OCI-LY7 (cell line): ENCODE measurements around the gene MPL. TPM values are rescaled to one million over a fixed set of nuclear protein-coding genes. Genes with fewer than 3 reads are reported as not detected.

Experiments used
- BruUV-seq: library from RNA; stranded (reverse); fragments of 400-500 nt; replicated peaks from 2 replicates; lab custom pipeline; 2021; lab: Mats Ljungman, UMichigan
- CTCF ChIA-PET: fragments of 300-600 bp; sonication (Branson Sonifier 250); formaldehyde crosslinking; loops from one replicate; lab custom pipeline; 2022; ENCODE audit warnings: antibody characterized with exemption; ENCODE audit not compliant: unreplicated experiment; lab: Charles Lee
- POLR2A ChIA-PET: fragments of 300-600 bp; sonication (Branson Sonifier 250); formaldehyde crosslinking; loops from one replicate; lab custom pipeline; 2022; ENCODE audit warnings: antibody characterized with exemption; lab: Charles Lee
- DNase-seq: peaks from one replicate; pipeline ENCODE4 v3.0.0-alpha.2; 2015; ENCODE audit warnings: low spot score
- H2AFZ ChIP-seq: fragments of 200-600 bp; sonication (generic), shearing (Covaris generic); 2 replicates; pipeline ENCODE4 v1.6.1; 2014; ENCODE audit warnings: mild to moderate bottlenecking, antibody characterized with exemption, low read length, moderate library complexity
- H3K27ac ChIP-seq: fragments of 200-600 bp; sonication (generic); 2 replicates; pipeline ENCODE4 v1.5.1; 2014; ENCODE audit warnings: mixed run types, low read depth, mild to moderate bottlenecking, moderate library complexity, low read length, inconsistent platforms; ENCODE audit not compliant: poor library complexity, severe bottlenecking
- H3K36me3 ChIP-seq: fragments of 200-600 bp; sonication (generic); 2 replicates; pipeline ENCODE4 v1.6.1; 2014; ENCODE audit warnings: mild to moderate bottlenecking, antibody characterized with exemption, low read length, moderate library complexity, mixed read lengths; ENCODE audit not compliant: insufficient read depth
- H3K4me1 ChIP-seq: fragments of 200-600 bp; sonication (generic); 2 replicates; pipeline ENCODE4 v1.5.1; 2014; ENCODE audit warnings: mild to moderate bottlenecking, low read length; ENCODE audit not compliant: insufficient read depth, poor library complexity, severe bottlenecking
- H3K4me2 ChIP-seq: fragments of 200-600 bp; sonication (generic); 2 replicates; pipeline ENCODE4 v1.6.1; 2014; ENCODE audit warnings: mild to moderate bottlenecking, low read length
- H3K4me3 ChIP-seq: fragments of 200-600 bp; sonication (generic); 2 replicates; pipeline ENCODE4 v1.5.1; 2014; ENCODE audit warnings: mild to moderate bottlenecking, low read depth, low read length; ENCODE audit not compliant: poor library complexity, severe bottlenecking
- H3K79me2 ChIP-seq: fragments of 200-600 bp; sonication (generic); 2 replicates; pipeline ENCODE4 v1.6.1; 2016; ENCODE audit warnings: low read depth, mild to moderate bottlenecking, low read length, moderate library complexity, mixed read lengths; ENCODE audit not compliant: insufficient read depth
- H3K9me2 ChIP-seq: fragments of 200-600 bp; sonication (generic); 2 replicates; pipeline ENCODE4 v1.6.1; 2016; ENCODE audit warnings: mild to moderate bottlenecking, low read length, mixed read lengths; ENCODE audit not compliant: insufficient read depth
- H3K9me3 ChIP-seq: fragments of 200-600 bp; sonication (generic); 2 replicates; pipeline ENCODE4 v1.6.1; 2014; ENCODE audit warnings: mild to moderate bottlenecking, mixed run types, low read length, mixed read lengths
- H4K20me1 ChIP-seq: fragments of 200-600 bp; sonication (generic); 2 replicates; pipeline ENCODE4 v1.6.1; 2014; ENCODE audit warnings: mild to moderate bottlenecking, antibody characterized with exemption, low read length, moderate library complexity, mixed read lengths; ENCODE audit not compliant: insufficient read depth
- EZH2phosphoT487 ChIP-seq: fragments of 200-600 bp; sonication (generic); IDR thresholded peaks from 2 replicates; pipeline ENCODE4 v1.6.1; 2018; ENCODE audit warnings: low read depth, borderline replicate concordance, mild to moderate bottlenecking, mixed run types, antibody characterized with exemption, low read length, moderate library complexity, mixed read lengths
- intact Hi-C: fragments of 100-400 bp; cut with micrococcal nuclease; formaldehyde crosslinking; loops from one replicate; pipeline ENCODE4 v1.10.0; 2022; ENCODE audit not compliant: unreplicated experiment
- total RNA-seq, 2 experiments: library from RNA; depleted of rRNA in 1 of 2; stranded (reverse); fragments of >200 nt in 1 of 2; shearing (Covaris generic) in 1 of 2; gene quantifications; 2 replicates each; pipeline ENCODE4 v1.2.3, GENCODE V29; 2014 to 2022
- TF ChIP-seq, protein P1 (sequence below): fragments of 200-600 bp; sonication (generic); conservative IDR thresholded peaks from 2 replicates; pipeline ENCODE4 v1.5.1; 2014; ENCODE audit warnings: mild to moderate bottlenecking, antibody characterized with exemption, low read length, moderate library complexity, mixed read lengths

MPL gene
- total RNA-seq, 2 experiments from 2014 or later = not detected

DNA sequence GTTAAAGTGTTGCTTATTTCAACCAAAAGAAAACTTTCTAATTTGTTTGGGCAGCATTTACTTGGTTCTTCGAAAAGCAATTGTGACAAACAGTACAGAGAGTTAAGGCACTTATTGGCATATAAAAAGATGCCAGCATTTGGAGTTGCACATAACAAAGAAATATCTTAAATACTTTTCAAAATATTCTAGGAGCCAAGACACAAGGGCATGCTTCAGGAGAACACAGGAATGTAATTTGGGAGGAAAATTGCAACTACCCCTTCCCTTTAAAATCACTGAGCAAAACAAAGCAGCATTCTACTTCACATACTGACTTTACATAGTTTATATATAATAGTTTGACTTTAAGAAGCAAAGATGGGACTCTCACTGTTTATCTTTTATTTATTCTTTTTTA is 41.4 kb upstream of the MPL start:
- Histone ChIP-seq H4K20me1 (no peaks in the 10 kb centered on the region), H3K79me2 (no peaks in the 10 kb centered on the region), H3K9me3 (no peaks in the 10 kb centered on the region), H3K4me1 (no peaks in the 10 kb centered on the region), H3K36me3 (no peaks in the 10 kb centered on the region), H3K27ac (no peak overlapping the region), H3K4me3 (no peak overlapping the region), H2AFZ (no peak overlapping the region), H3K9me2 (no peaks in the 10 kb centered on the region), H3K4me2 (no peak overlapping the region)
- ChIA-PET POLR2A (no interaction called here), CTCF (no interaction called here)
- intact Hi-C loops = no loop called here
- no TSS peak for BruUV-seq
- no peak for DNase-seq
- TF ChIP-seq EZH2phosphoT487 = no peak
- TF ChIP-seq, protein P1, sequence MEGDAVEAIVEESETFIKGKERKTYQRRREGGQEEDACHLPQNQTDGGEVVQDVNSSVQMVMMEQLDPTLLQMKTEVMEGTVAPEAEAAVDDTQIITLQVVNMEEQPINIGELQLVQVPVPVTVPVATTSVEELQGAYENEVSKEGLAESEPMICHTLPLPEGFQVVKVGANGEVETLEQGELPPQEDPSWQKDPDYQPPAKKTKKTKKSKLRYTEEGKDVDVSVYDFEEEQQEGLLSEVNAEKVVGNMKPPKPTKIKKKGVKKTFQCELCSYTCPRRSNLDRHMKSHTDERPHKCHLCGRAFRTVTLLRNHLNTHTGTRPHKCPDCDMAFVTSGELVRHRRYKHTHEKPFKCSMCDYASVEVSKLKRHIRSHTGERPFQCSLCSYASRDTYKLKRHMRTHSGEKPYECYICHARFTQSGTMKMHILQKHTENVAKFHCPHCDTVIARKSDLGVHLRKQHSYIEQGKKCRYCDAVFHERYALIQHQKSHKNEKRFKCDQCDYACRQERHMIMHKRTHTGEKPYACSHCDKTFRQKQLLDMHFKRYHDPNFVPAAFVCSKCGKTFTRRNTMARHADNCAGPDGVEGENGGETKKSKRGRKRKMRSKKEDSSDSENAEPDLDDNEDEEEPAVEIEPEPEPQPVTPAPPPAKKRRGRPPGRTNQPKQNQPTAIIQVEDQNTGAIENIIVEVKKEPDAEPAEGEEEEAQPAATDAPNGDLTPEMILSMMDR = no peak

DNA sequence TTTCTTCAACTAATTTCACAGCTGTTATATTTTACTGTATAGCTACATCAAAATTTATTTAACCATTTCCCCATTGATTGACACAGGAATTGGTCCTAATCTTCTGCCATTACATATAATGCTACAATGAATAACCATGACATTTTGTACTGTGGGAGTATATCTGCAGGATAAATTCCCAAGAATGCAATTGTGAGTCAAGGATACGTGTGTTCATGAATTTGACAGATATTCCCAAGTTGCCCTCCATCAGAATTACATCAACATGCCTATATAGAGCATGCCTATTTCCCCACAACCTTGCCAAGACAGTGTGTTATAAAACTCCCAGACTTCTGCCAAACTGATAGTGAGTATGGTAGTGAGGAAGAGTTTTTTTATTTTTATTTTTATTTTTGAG is 39.6 kb upstream of the MPL start:
- H2AFZ ChIP-seq = no peak overlapping the region
- no peak overlapping the region for H3K4me2 ChIP-seq
- H3K4me3 ChIP-seq = no peak overlapping the region
- POLR2A ChIA-PET = no interaction called here
- no peaks in the 10 kb centered on the region for H3K4me1 ChIP-seq
- CTCF ChIA-PET = no interaction called here
- H3K27ac ChIP-seq = no peak overlapping the region
- no TSS peak for BruUV-seq
- H3K9me2 ChIP-seq = no peaks in the 10 kb centered on the region
- H3K36me3 ChIP-seq = no peaks in the 10 kb centered on the region
- H4K20me1 ChIP-seq = no peaks in the 10 kb centered on the region
- no peak for DNase-seq
- H3K9me3 ChIP-seq = no peaks in the 10 kb centered on the region
- intact Hi-C loops = no loop called here
- TF ChIP-seq EZH2phosphoT487 = no peak
- TF ChIP-seq, protein P1 = no peak
- H3K79me2 ChIP-seq = no peaks in the 10 kb centered on the region

DNA sequence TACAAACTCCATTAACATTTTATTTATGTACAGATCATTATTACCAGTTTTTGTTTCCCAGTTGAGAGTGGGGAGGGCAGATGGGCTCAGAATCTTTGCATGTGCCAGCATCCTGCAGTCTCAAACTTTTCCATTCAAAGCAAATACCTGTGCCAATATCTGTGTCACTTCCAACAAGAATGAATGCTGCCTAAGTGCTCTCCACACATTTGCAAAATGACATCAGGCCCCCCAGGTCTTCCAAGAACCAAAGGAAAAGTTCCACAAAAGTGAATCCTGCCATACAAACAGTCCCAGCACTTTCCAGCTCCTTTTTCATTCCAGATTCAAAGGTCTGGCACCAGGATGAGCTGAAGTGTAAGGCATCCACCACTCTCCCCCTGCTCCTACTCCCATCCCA is 38.5 kb upstream of the MPL start:
- DNase-seq = no peak
- Histone ChIP-seq H3K4me3 (no peak overlapping the region), H3K9me2 (no peaks in the 10 kb centered on the region), H3K4me1 (no peaks in the 10 kb centered on the region), H2AFZ (no peak overlapping the region), H3K79me2 (no peaks in the 10 kb centered on the region), H3K4me2 (no peak overlapping the region), H4K20me1 (no peaks in the 10 kb centered on the region), H3K27ac (no peak overlapping the region), H3K36me3 (no peaks in the 10 kb centered on the region), H3K9me3 (no peaks in the 10 kb centered on the region)
- CTCF ChIA-PET = no interaction called here
- intact Hi-C loops = no loop called here
- TF ChIP-seq EZH2phosphoT487 = no peak
- TF ChIP-seq, protein P1 = no peak
- no TSS peak for BruUV-seq
- POLR2A ChIA-PET = no interaction called here
